Kidney (tissue), 14 donors: ENCODE measurements around the gene GAB3. TPM values are rescaled to one million over a fixed set of nuclear protein-coding genes. Genes with fewer than 3 reads are reported as not detected.

ENCODE experiments used
- DNase-seq, 5 donors: peaks; one replicate each; pipeline ENCODE4 v3.0.0-alpha.2; 2013 to 2020
- FAIRE-seq: peaks from 2 replicates; lab custom pipeline; 2012; peaks lifted over from hg19 to GRCh38; lab: Jason Lieb, UNC
- H3K27ac ChIP-seq, 2 donors: one replicate each; pipeline ENCODE4 v1.7.0; 2013; ENCODE audit warnings: low read depth in 2 of 2, low read length in 2 of 2, inconsistent platforms in 1 of 2
- H3K27me3 ChIP-seq: one replicate; pipeline ENCODE4 v1.7.1; 2013; ENCODE audit warnings: low read length, inconsistent platforms; ENCODE audit not compliant: control insufficient read depth, insufficient read depth
- H3K36me3 ChIP-seq, 3 donors: one replicate each; pipeline versions ENCODE4 v1.7.0 to v1.7.1; 2013; ENCODE audit warnings: low read length in 3 of 3, control low read depth in 1 of 3, inconsistent platforms in 1 of 3; ENCODE audit not compliant: insufficient read depth in 3 of 3, control insufficient read depth in 2 of 3
- H3K4me1 ChIP-seq, 3 donors: one replicate each; pipeline versions ENCODE4 v1.7.0 to v1.7.1; 2013; ENCODE audit warnings: low read length in 3 of 3, inconsistent platforms in 1 of 3, low read depth in 1 of 3; ENCODE audit not compliant: control insufficient read depth in 2 of 3, insufficient read depth in 2 of 3
- H3K4me3 ChIP-seq, 3 donors: one replicate each; pipeline versions ENCODE4 v1.7.0 to v1.8.1; 2013; ENCODE audit warnings: low read length in 3 of 3, control low read depth in 1 of 3, inconsistent platforms in 1 of 3
- H3K9ac ChIP-seq, 3 donors: one replicate each; pipeline versions ENCODE4 v1.7.0 to v1.7.1; 2013; ENCODE audit warnings: low read length in 3 of 3, control low read depth in 1 of 3, inconsistent platforms in 1 of 3
- H3K9me3 ChIP-seq, 3 donors: one replicate each; pipeline versions ENCODE4 v1.7.0 to v1.7.1; 2013; ENCODE audit warnings: low read length in 3 of 3, control low read depth in 1 of 3, inconsistent platforms in 1 of 3; ENCODE audit not compliant: control insufficient read depth in 2 of 3, insufficient read depth in 1 of 3
- CTCF ChIP-seq: IDR thresholded peaks from 3 replicates; pipeline ENCODE4 v1.5.1; 2012; ENCODE audit warnings: mild to moderate bottlenecking, moderate library complexity, borderline replicate concordance; ENCODE audit not compliant: insufficient read depth; ENCODE audit errors: extremely low read depth
- intact Hi-C: fragments of 100-400 bp; cut with DNase I; formaldehyde crosslinking; loops from one replicate; pipeline ENCODE4 v1.11.1; 2022
- polyA plus RNA-seq: library from polyadenylated mRNA; stranded (reverse); fragments of 350-450 nt; fragmentation: Illumina TruSeq; extraction: RNeasy Lipid Tissue Mini Kit (QIAGEN cat#74804); gene quantifications from one replicate; pipeline ENCODE4 v1.2.3, GENCODE V29; 2014; ENCODE audit warnings: low read depth, low replicate concordance; ENCODE audit not compliant: insufficient read depth
- total RNA-seq: library from RNA; stranded (reverse); fragmentation: NEBNext Ultra II Directional; extraction: Animal tissue kit (Norgen Biotek cat#: 25700); gene quantifications from one replicate; pipeline ENCODE4 v1.2.1, GENCODE V29; 2021
- donor health status: control.
- donor health status: control.
- donor health status: control.
- donor health status: control.
- donor health status: control.
- donor health status: DM: yes; HTN: yes; CAD: no.
- donor health status: Normal renal cell carcinoma (clear cell type).

Gene GAB3
- total and polyA plus RNA-seq, 2 donors from 2014 or later, result 0.95 to 6.4 TPM

GRCh38 chrX:154661899-154662298 is 89.0 kb downstream of the GAB3 start:
- Histone ChIP-seq H3K4me3 (no peak overlapping the region), H3K9me3 (no peaks in the 10 kb centered on the region), H3K36me3 (no peaks in the 10 kb centered on the region), H3K27me3 (no peaks in the 10 kb centered on the region), H3K4me1 (no peaks in the 10 kb centered on the region), H3K9ac (no peak overlapping the region), H3K27ac (no peak overlapping the region)
- no peak for DNase-seq
- FAIRE-seq, result no peak
- intact Hi-C loops, result no loop called here
- TF ChIP-seq CTCF, result no peak

- no peak overlapping the region for H3K9ac ChIP-seq
- no peak for FAIRE-seq
- no peaks in the 10 kb centered on the region for H3K27me3 ChIP-seq
- no peaks in the 10 kb centered on the region for H3K36me3 ChIP-seq
- no peak overlapping the region for H3K27ac ChIP-seq
- intact Hi-C loops, result no loop called here
- no peak for DNase-seq
- H3K4me1 ChIP-seq, result no peaks in the 10 kb centered on the region
- no peak for TF ChIP-seq CTCF
- no peaks in the 10 kb centered on the region for H3K9me3 ChIP-seq
- no peak overlapping the region for H3K4me3 ChIP-seq
Observed at GRCh38 chrX:154661170-154661569, 89.7 kb downstream of the GAB3 start.

- DNase-seq, result peak in 2 of 5 donors; percentile 19 to 27
- no peak overlapping the region for H3K27ac ChIP-seq
- H3K4me1 ChIP-seq, result no peaks in the 10 kb centered on the region
- intact Hi-C loops, result no loop called here
- no peak overlapping the region for H3K9ac ChIP-seq
- no peak for FAIRE-seq
- no peaks in the 10 kb centered on the region for H3K9me3 ChIP-seq
- H3K36me3 ChIP-seq, result no peaks in the 10 kb centered on the region
- TF ChIP-seq CTCF, result no peak
- no peaks in the 10 kb centered on the region for H3K27me3 ChIP-seq
- no peak overlapping the region for H3K4me3 ChIP-seq
Observed at GRCh38 chrX:154660541-154660940, 90.3 kb downstream of the GAB3 start.

GRCh38 chrX:154658957-154659356 is 91.9 kb downstream of the GAB3 start:
- H3K36me3 ChIP-seq, result no peaks in the 10 kb centered on the region
- H3K9me3 ChIP-seq, result no peaks in the 10 kb centered on the region
- no peaks in the 10 kb centered on the region for H3K4me1 ChIP-seq
- FAIRE-seq, result no peak
- H3K9ac ChIP-seq, result no peak overlapping the region
- intact Hi-C loops, result no loop called here
- H3K27me3 ChIP-seq, result no peaks in the 10 kb centered on the region
- DNase-seq, result no peak
- no peak for TF ChIP-seq CTCF
- H3K27ac ChIP-seq, result no peak overlapping the region
- no peak overlapping the region for H3K4me3 ChIP-seq
